Fibroblast of villous mesenchyme (primary cell): ENCODE measurements around the gene GPX4. TPM values are rescaled to one million over a fixed set of nuclear protein-coding genes. Genes with fewer than 3 reads are reported as not detected.

ENCODE experiments used
- DNase-seq: peaks from one replicate; pipeline ENCODE4 v3.0.0-alpha.2; 2010; ENCODE audit warnings: low read depth
- H3K4me3 ChIP-seq: 2 replicates; pipeline ENCODE4 v1.5.1; 2011; ENCODE audit warnings: low read depth, mild to moderate bottlenecking, low read length
- total RNA-seq: library from RNA; depleted of rRNA; stranded (reverse); fragments of >200 nt; gene quantifications from 2 replicates; pipeline ENCODE4 v1.2.3, GENCODE V29; 2012
- TF ChIP-seq, protein P1 (sequence below): IDR thresholded peaks from 2 replicates; pipeline ENCODE4 v1.5.1; 2012; ENCODE audit warnings: low read depth, mild to moderate bottlenecking, low read length; ENCODE audit not compliant: insufficient read depth

The GPX4 gene
- total RNA-seq, 1 donor, result 254 TPM

- DNase-seq, result no peak
- TF ChIP-seq, protein P1, sequence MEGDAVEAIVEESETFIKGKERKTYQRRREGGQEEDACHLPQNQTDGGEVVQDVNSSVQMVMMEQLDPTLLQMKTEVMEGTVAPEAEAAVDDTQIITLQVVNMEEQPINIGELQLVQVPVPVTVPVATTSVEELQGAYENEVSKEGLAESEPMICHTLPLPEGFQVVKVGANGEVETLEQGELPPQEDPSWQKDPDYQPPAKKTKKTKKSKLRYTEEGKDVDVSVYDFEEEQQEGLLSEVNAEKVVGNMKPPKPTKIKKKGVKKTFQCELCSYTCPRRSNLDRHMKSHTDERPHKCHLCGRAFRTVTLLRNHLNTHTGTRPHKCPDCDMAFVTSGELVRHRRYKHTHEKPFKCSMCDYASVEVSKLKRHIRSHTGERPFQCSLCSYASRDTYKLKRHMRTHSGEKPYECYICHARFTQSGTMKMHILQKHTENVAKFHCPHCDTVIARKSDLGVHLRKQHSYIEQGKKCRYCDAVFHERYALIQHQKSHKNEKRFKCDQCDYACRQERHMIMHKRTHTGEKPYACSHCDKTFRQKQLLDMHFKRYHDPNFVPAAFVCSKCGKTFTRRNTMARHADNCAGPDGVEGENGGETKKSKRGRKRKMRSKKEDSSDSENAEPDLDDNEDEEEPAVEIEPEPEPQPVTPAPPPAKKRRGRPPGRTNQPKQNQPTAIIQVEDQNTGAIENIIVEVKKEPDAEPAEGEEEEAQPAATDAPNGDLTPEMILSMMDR, result no peak
- H3K4me3 ChIP-seq, result no peak overlapping the region
Measured at GRCh38 chr19:1088416-1089010, 15.3 kb upstream of the GPX4 start.

GRCh38 chr19:1089126-1089771, 14.5 kb upstream of the GPX4 start:
- TF ChIP-seq, protein P1, result no peak
- no peak for DNase-seq
- H3K4me3 ChIP-seq, result no peak overlapping the region

DNA sequence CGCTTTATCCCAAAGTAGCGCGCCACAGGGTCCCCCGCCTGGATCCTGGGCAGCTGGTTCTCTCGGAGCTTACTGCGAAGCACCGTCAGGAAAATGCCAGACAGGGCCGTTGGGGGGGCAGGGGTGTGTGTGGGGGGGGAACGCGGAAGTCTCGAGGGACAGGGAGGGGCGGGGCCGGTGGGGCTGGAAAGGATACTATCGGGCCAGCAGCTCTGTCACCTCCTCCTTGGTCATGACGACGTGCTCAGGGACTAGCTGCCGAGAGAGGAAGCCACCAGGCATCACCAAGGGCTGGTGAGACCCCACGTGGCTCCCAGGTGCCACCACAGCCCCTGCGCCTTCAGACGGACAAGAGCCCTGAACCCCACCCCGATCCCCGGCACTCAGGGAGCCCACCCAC, 13.9 kb upstream of the GPX4 start:
- TF ChIP-seq, protein P1, result no peak
- no peak overlapping the region for H3K4me3 ChIP-seq
- no peak for DNase-seq

DNA sequence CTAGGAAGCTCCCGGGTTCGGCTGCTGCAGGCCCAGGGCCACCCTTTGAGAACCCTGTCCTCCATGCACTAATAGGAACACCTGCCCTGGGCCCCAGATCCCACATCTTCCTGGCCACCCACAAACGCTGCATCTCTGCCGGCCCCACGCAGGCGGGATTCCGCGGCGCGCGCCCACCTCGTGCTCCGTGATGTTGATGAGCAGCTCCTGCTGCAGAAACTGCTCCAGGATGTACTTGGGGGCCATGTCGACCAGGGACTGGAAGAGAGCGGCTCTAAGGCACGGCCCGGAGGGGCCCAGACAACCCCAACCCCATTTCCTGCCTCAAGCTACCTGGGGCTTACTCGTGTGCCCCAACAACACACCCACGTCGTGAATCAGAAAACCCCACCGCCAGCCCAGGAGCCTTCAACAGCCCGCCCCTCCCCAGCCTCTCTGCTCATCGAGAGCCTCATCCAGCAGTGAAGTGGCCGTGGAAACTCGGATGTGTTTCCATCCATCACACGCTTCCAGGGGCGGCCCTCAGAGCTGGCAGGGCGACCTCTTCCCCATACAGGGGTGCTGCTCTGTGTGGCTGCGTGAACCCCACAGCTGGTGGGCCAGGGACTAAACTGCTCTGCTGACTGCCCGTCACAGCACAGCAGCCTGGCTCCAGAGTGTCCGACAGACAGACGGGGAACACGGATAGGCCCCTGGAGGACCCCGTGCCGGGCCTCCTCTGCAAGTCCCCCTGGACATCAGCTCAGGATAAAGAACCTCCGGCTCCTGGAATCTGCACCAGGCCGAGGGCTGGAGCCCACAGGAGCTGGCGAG, 12.9 kb upstream of the GPX4 start:
- TF ChIP-seq, protein P1, result no peak
- no peak for DNase-seq
- H3K4me3 ChIP-seq, result no peak overlapping the region

DNA sequence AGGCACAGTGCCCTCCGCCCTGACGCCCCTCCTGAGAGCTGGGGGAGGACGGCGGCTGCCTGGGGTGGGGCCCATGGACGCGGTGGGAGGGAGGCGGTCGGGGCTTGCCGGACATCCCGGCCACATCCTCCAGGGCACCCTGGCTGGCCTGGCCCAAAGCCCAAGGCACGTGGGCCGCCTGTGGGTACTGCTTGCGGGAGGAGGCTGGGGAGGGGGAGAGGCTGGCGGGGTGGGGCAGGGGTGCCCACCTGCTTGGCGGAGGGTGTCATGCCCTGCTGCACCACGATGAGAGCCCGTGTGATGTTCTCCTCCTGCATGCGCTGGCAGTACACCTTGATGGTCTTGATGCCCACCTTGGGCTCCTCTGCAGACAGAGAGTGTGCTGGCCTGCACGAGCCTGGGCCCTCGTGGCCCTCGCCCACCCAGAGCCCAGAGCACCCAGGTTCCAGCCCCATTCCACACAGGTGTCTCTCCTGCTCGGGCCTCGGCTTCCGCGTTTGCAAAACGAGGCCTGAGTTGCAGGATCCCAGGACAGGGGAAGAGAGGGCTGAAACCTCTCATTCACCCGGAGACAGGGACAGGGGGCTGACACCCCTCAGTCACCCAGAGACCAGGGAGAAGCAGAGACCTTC, 12.1 kb upstream of the GPX4 start:
- DNase-seq, result no peak
- no peak overlapping the region for H3K4me3 ChIP-seq
- TF ChIP-seq, protein P1, result no peak

- no peak for DNase-seq
- H3K4me3 ChIP-seq, result no peak overlapping the region
- TF ChIP-seq, protein P1, result no peak
Measured at GRCh38 chr19:1093330-1093729, 10.5 kb upstream of the GPX4 start.
